Panc1 (cell line): ENCODE data around the gene SSC5D. TPM values are rescaled to one million over a fixed set of nuclear protein-coding genes. Genes with fewer than 3 reads are reported as not detected.

Source experiments
- ATAC-seq: fragments of 200-7000 bp; cut with Tn5 transposase; 2 replicates; pipeline ENCODE4 v1.9.1; 2020; ENCODE audit warnings: mild to moderate bottlenecking, moderate library complexity
- BruUV-seq: library from RNA; stranded (reverse); fragments of 400-500 nt; replicated peaks from 2 replicates; lab custom pipeline; 2021; lab: Mats Ljungman, UMichigan
- CTCF ChIA-PET: fragments of 300-600 bp; sonication (Branson Sonifier 250); formaldehyde crosslinking; loops from one replicate; lab custom pipeline; 2022; ENCODE audit warnings: antibody characterized with exemption; lab: Charles Lee
- POLR2A ChIA-PET: fragments of 300-600 bp; sonication (Branson Sonifier 250); formaldehyde crosslinking; loops from one replicate; lab custom pipeline; 2022; ENCODE audit warnings: antibody characterized with exemption; lab: Charles Lee
- DNase-seq: peaks from one replicate; pipeline ENCODE4 v3.0.0-alpha.2; 2010; ENCODE audit warnings: low read depth, low spot score
- H3K27ac ChIP-seq: 2 replicates; pipeline ENCODE4 v1.5.1; 2011; ENCODE audit warnings: mild to moderate bottlenecking, low read length, inconsistent platforms
- H3K27me3 ChIP-seq: fragments of 200-500 bp; sonication (Bioruptor generic); 2 replicates; pipeline ENCODE4 v1.6.0; 2014; ENCODE audit warnings: low read length, inconsistent platforms; ENCODE audit not compliant: control insufficient read depth, insufficient read depth
- H3K36me3 ChIP-seq: fragments of 200-500 bp; sonication (Bioruptor generic); 2 replicates; pipeline ENCODE4 v1.5.1; 2014; ENCODE audit warnings: inconsistent platforms, mild to moderate bottlenecking, low read length, moderate library complexity; ENCODE audit not compliant: control insufficient read depth, insufficient read depth
- H3K4me1 ChIP-seq: 2 replicates; pipeline ENCODE4 v1.5.1; 2011; ENCODE audit warnings: inconsistent platforms, mild to moderate bottlenecking, low read length, moderate library complexity; ENCODE audit not compliant: control insufficient read depth, insufficient read depth
- H3K4me3 ChIP-seq, 2 experiments: 2 replicates each; pipeline ENCODE4 v1.5.1; 2011 to 2012; ENCODE audit warnings: low read depth in 2 of 2, low read length in 2 of 2, mild to moderate bottlenecking in 2 of 2, inconsistent platforms in 1 of 2, moderate library complexity in 1 of 2
- H3K9me3 ChIP-seq: fragments of 200-500 bp; sonication (Bioruptor generic); 2 replicates; pipeline ENCODE4 v1.5.1; 2014; ENCODE audit warnings: low read depth, mild to moderate bottlenecking, inconsistent platforms, low read length, moderate library complexity; ENCODE audit not compliant: control insufficient read depth, insufficient read depth
- CTCF ChIP-seq: fragments of 450-650 bp; IDR thresholded peaks from 2 replicates; pipeline ENCODE4 v1.5.1; 2017; ENCODE audit warnings: mild to moderate bottlenecking
- POLR2AphosphoS5 ChIP-seq: IDR thresholded peaks from 2 replicates; pipeline ENCODE4 v1.6.1; 2012; ENCODE audit warnings: mild to moderate bottlenecking, low read depth, low read length, moderate library complexity
- REST ChIP-seq, 2 experiments: IDR thresholded peaks; 2 replicates each; pipeline ENCODE4 v1.6.1; 2011 to 2012; ENCODE audit warnings: low read depth in 2 of 2, control low read depth in 1 of 2, low read length in 1 of 2, mild to moderate bottlenecking in 1 of 2, moderate library complexity in 1 of 2; ENCODE audit not compliant: insufficient read depth in 1 of 2
- SIN3A ChIP-seq: IDR thresholded peaks from 2 replicates; pipeline ENCODE4 v1.6.1; 2012; ENCODE audit warnings: low read depth, mild to moderate bottlenecking, low read length, moderate library complexity, borderline replicate concordance; ENCODE audit not compliant: insufficient read depth
- TCF7L2 ChIP-seq: IDR thresholded peaks from 2 replicates; pipeline ENCODE4 v1.6.1; 2011; ENCODE audit warnings: mild to moderate bottlenecking, low read depth, low read length, inconsistent platforms
- in situ Hi-C: cut with HindIII; loops from 2 replicates; pipeline ENCODE4 v1.10.0; 2016; ENCODE audit warnings: low sequenced_read_pairs, low pct_unique_long_range_greater_than_20kb
- intact Hi-C: fragments of 100-400 bp; cut with micrococcal nuclease; formaldehyde crosslinking; loops from one replicate; pipeline ENCODE4 v1.10.0; 2022; ENCODE audit not compliant: unreplicated experiment
- total RNA-seq: library from RNA; stranded (reverse); gene quantifications from one replicate; pipeline ENCODE4 v1.2.1, GENCODE V29; 2021; ENCODE audit not compliant: unreplicated experiment

The SSC5D gene
- total RNA-seq, 1 experiment from 2014 or later, result 13.0 TPM

DNA sequence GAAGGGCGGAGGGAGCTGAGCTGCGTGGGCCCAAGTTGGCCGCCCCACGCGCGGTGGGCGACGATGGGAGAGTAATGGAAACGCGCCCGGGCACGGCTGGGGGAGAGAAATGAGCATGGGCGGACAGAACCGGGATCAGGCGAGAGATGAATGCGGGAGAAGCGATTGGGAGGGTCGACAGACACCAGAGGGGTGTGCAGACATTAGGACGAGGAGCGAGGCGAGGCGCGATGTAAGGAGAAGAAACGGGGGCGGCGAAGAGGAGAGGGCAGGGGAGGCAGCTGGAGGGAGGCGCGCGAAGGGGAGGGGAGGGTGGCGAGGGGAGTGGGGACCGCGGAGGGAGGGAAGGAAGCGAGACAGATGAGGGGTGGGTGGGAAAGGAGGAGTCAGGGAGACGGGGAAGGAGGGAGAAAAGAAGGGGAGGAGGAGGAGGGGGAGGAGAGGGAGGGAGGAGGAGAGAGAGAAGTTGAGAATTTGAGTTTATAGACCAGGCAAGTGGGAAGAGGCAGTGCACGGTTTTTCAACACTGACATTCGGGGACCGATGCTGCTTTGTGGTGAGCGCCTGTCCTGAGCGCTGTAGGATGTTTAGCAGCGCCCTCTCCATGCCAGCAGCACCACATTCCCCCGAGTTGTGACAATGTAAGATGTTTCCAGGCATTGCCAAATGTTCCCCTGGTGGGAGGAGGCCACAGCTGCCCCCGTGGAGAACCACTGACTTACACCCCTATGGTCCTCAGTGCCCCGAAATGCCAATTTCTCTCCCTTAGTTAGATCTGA lies 45.0 kb upstream of the SSC5D start, which contains the start of gene SHISA7:
TSS of gene SHISA7 (minus strand) at position 256 of the 779 bp plus-strand sequence. CDS start 437 bp downstream, outside the sequence.
- ChIA-PET POLR2A (interaction anchor here (0.5 kb wide), 1 partner anchor 24 kb away, joined by 6 read pairs; no protein-coding TSS in a partner anchor), CTCF (interaction anchor here (0.8 kb wide), 1 partner anchor 44 kb away, joined by 4 read pairs; no protein-coding TSS in a partner anchor)
- Histone ChIP-seq H3K9me3 (no peaks in the 10 kb centered on the region), H3K4me3 (peak within 1 kb of the TSS in 1 of 2 experiments; percentile 29; a peak in 2 of 4 replicates), H3K27me3 (peaks cover 21% of the 10 kb centered on the region), H3K27ac (no peak within 1 kb of the TSS), H3K36me3 (no peaks in the 10 kb centered on the region), H3K4me1 (peaks cover 15% of the 10 kb centered on the region)
- DNase-seq (no peak), ATAC-seq (peak; percentile 60)
- no peak; the same call in 1 of the 2 replicates for TF ChIP-seq CTCF
- no peak for TF ChIP-seq REST (IDR thresholded peaks at IDR 0.05; ENCODE audit: insufficient read depth in 1 of 2, low read depth in 2 of 2, low read length in 1 of 2)
- no peak for TF ChIP-seq SIN3A
- no peak for TF ChIP-seq POLR2AphosphoS5
- no peak for TF ChIP-seq TCF7L2
- intact Hi-C loops (no loop called here), in situ Hi-C loops (no loop called here)
- BruUV-seq, result no TSS peak

- Histone ChIP-seq H3K36me3 (no peaks in the 10 kb centered on the region), H3K9me3 (no peaks in the 10 kb centered on the region), H3K4me3 (no peak overlapping the region), H3K27me3 (peaks cover 21% of the 10 kb centered on the region), H3K4me1 (peaks cover 15% of the 10 kb centered on the region), H3K27ac (no peak overlapping the region)
- DNase-seq (no peak), ATAC-seq (no peak)
- in situ Hi-C loops (no loop called here), intact Hi-C loops (no loop called here)
- ChIA-PET CTCF (interaction anchor here (0.6 to 0.8 kb wide), 2 partner anchors 33 to 43 kb away, joined by 3 to 4 read pairs; no protein-coding TSS in a partner anchor), POLR2A (no interaction called here)
- no TSS peak for BruUV-seq
- no peak for TF ChIP-seq TCF7L2
- no peak for TF ChIP-seq REST (IDR thresholded peaks at IDR 0.05; ENCODE audit: insufficient read depth in 1 of 2, low read depth in 2 of 2, low read length in 1 of 2)
- no peak for TF ChIP-seq POLR2AphosphoS5
Observed at GRCh38 chr19:55443824-55444480, 44.3 kb upstream of the SSC5D start.
